ENCODE results near the gene SNTG2.

SNTG2 gene

GRCh38 chr2:1251520-1251919, 300.9 kb downstream of the SNTG2 start:
- no peak for DNase-seq

GRCh38 chr2:1253629-1254028, 303.0 kb downstream of the SNTG2 start:
- no peak for DNase-seq

- no peak for DNase-seq
These were observed 304.2 kb downstream of the SNTG2 start for GRCh38 chr2:1254662-1255343.

GRCh38 chr2:1256632-1257324, 306.1 kb downstream of the SNTG2 start:
- DNase-seq, result no peak

- no peak for DNase-seq
These were observed 306.7 kb downstream of the SNTG2 start for GRCh38 chr2:1257334-1257733.

GRCh38 chr2:1259746-1260145, 309.1 kb downstream of the SNTG2 start:
- DNase-seq, result no peak

GRCh38 chr2:1262609-1263008, 312.0 kb downstream of the SNTG2 start:
- DNase-seq, result no peak

- no peak for DNase-seq
These were observed 314.8 kb downstream of the SNTG2 start for GRCh38 chr2:1265454-1265853.

- no peak for DNase-seq
These were observed 315.7 kb downstream of the SNTG2 start for GRCh38 chr2:1266351-1266750.

- DNase-seq, result no peak
These were observed 317.4 kb downstream of the SNTG2 start for GRCh38 chr2:1268034-1268433.

GRCh38 chr2:1269812-1270211, 319.2 kb downstream of the SNTG2 start:
- DNase-seq, result no peak

- DNase-seq, result no peak
These were observed 322.2 kb downstream of the SNTG2 start for GRCh38 chr2:1272835-1273234.

- no peak for DNase-seq
These were observed 327.0 kb downstream of the SNTG2 start for GRCh38 chr2:1277634-1278033.

- no peak for DNase-seq
These were observed 327.5 kb downstream of the SNTG2 start for GRCh38 chr2:1278125-1278524.

GRCh38 chr2:1278861-1279260, 328.2 kb downstream of the SNTG2 start:
- no peak for DNase-seq

- no peak for DNase-seq
These were observed 331.9 kb downstream of the SNTG2 start for GRCh38 chr2:1282552-1282951.

GRCh38 chr2:1283020-1283801, 332.6 kb downstream of the SNTG2 start:
- no peak for DNase-seq

- no peak for DNase-seq
These were observed 333.2 kb downstream of the SNTG2 start for GRCh38 chr2:1283871-1284270.

GRCh38 chr2:1286929-1287328, 336.3 kb downstream of the SNTG2 start:
- DNase-seq, result no peak

- DNase-seq, result no peak
These were observed 336.8 kb downstream of the SNTG2 start for GRCh38 chr2:1287427-1287826.

GRCh38 chr2:1294900-1295299, 344.3 kb downstream of the SNTG2 start:
- no peak for DNase-seq

- DNase-seq, result no peak
These were observed 345.1 kb downstream of the SNTG2 start for GRCh38 chr2:1295740-1296139.

- DNase-seq, result no peak
These were observed 346.9 kb downstream of the SNTG2 start for GRCh38 chr2:1297372-1298159.

All from CD4-positive, alpha-beta T cell treated with Interleukin-17A for 4 hours (primary cell).